ENCODE data around the gene MEAF6.
A peak's percentile ranks its signal among the peaks of the same experiment; 100 is the strongest.

MEAF6 gene

GRCh38 chr1:37483785-37484184, 30.8 kb downstream of the MEAF6 start:
- DNase-seq, result no peak

GRCh38 chr1:37482796-37483744, 31.5 kb downstream of the MEAF6 start:
- DNase-seq, result no peak

- no peak for DNase-seq
These were observed 32.4 kb downstream of the MEAF6 start for GRCh38 chr1:37482004-37482785.

- no peak for DNase-seq
These were observed 33.1 kb downstream of the MEAF6 start for GRCh38 chr1:37481289-37482003.

GRCh38 chr1:37480581-37481288, 33.8 kb downstream of the MEAF6 start:
- DNase-seq, result no peak

GRCh38 chr1:37480125-37480466, 34.5 kb downstream of the MEAF6 start:
- DNase-seq, result no peak

- DNase-seq, result peak; percentile 80 to 89 (median 84)
These were observed 35.1 kb downstream of the MEAF6 start for GRCh38 chr1:37479255-37480124.

- DNase-seq, result peak in 2 of 4 experiments; percentile 22 to 27
These were observed 35.7 kb downstream of the MEAF6 start for GRCh38 chr1:37478890-37479254.

GRCh38 chr1:37478451-37478881, 36.1 kb downstream of the MEAF6 start:
- DNase-seq, result peak in 1 of 4 experiments; percentile 18

- DNase-seq, result no peak
These were observed 36.6 kb downstream of the MEAF6 start for GRCh38 chr1:37477946-37478345.

- peak; percentile 40 to 62 (median 52) for DNase-seq
These were observed 37.2 kb downstream of the MEAF6 start for GRCh38 chr1:37477198-37477931.

- DNase-seq, result no peak
These were observed 37.9 kb downstream of the MEAF6 start for GRCh38 chr1:37476460-37477197.

- no peak for DNase-seq
These were observed 38.5 kb downstream of the MEAF6 start for GRCh38 chr1:37476087-37476452.

- no peak for DNase-seq
These were observed 39.0 kb downstream of the MEAF6 start for GRCh38 chr1:37475380-37476086.

- no peak for DNase-seq
These were observed 39.7 kb downstream of the MEAF6 start for GRCh38 chr1:37474697-37475379.

GRCh38 chr1:37474046-37474696, 40.4 kb downstream of the MEAF6 start, which contains the start of gene ZC3H12A:
TSS of gene ZC3H12A (plus strand) at chr1:37474580. CDS start at chr1:37475497, 917 bp downstream.
- peak; percentile 81 to 92 (median 90) for DNase-seq

- DNase-seq, result no peak
These were observed 41.0 kb downstream of the MEAF6 start for GRCh38 chr1:37473431-37474045.

- no peak for DNase-seq
These were observed 41.6 kb downstream of the MEAF6 start for GRCh38 chr1:37472994-37473393.
